Trophoblast cell (in vitro differentiated cells and primary cell): Measurements from ENCODE around the gene HELZ2.

Experiments used
- DNase-seq, 2 donors: peaks; one replicate each; pipeline ENCODE4 v3.0.0-alpha.2; 2016
- H2AFZ ChIP-seq: 2 replicates; pipeline ENCODE4 v1.6.1; 2013; ENCODE audit warnings: low read length, moderate library complexity, mild to moderate bottlenecking; ENCODE audit not compliant: insufficient read depth, poor library complexity
- H2AK5ac ChIP-seq: 2 replicates; pipeline ENCODE4 v1.6.1; 2013; ENCODE audit warnings: mild to moderate bottlenecking, low read length
- H2BK120ac ChIP-seq: 2 replicates; pipeline ENCODE4 v1.6.1; 2013; ENCODE audit warnings: low read length, mild to moderate bottlenecking, moderate library complexity; ENCODE audit not compliant: insufficient read depth, poor library complexity
- H2BK12ac ChIP-seq: 2 replicates; pipeline ENCODE4 v1.6.1; 2013; ENCODE audit warnings: mild to moderate bottlenecking, low read length, moderate library complexity
- H2BK5ac ChIP-seq: 2 replicates; pipeline ENCODE4 v1.6.1; 2013; ENCODE audit warnings: low read length, low read depth, moderate library complexity, mild to moderate bottlenecking; ENCODE audit not compliant: poor library complexity
- H3K14ac ChIP-seq: 2 replicates; pipeline ENCODE4 v1.6.1; 2013; ENCODE audit warnings: mild to moderate bottlenecking, low read length
- H3K18ac ChIP-seq: 2 replicates; pipeline ENCODE4 v1.6.1; 2013; ENCODE audit warnings: mild to moderate bottlenecking, low read length
- H3K23ac ChIP-seq: 2 replicates; pipeline ENCODE4 v1.6.1; 2013; ENCODE audit warnings: low read length
- H3K27ac ChIP-seq: 2 replicates; pipeline ENCODE4 v1.5.1; 2013; ENCODE audit warnings: low read depth, mild to moderate bottlenecking, inconsistent platforms, low read length, moderate library complexity
- H3K27me3 ChIP-seq: 2 replicates; pipeline ENCODE4 v1.6.1; 2013; ENCODE audit warnings: inconsistent platforms, mild to moderate bottlenecking, low read length, moderate library complexity; ENCODE audit not compliant: insufficient read depth
- H3K36me3 ChIP-seq, 2 experiments: 1 replicate in 1 of 2; 2 replicates in 1 of 2; pipeline ENCODE4 v1.6.1; 2013; ENCODE audit warnings: low read length in 2 of 2, mild to moderate bottlenecking in 2 of 2, moderate library complexity in 1 of 2; ENCODE audit not compliant: insufficient read depth in 2 of 2, control insufficient read depth in 1 of 2
- H3K4ac ChIP-seq: 2 replicates; pipeline ENCODE4 v1.6.1; 2013; ENCODE audit warnings: low read depth, mild to moderate bottlenecking, low read length, moderate library complexity
- H3K4me1 ChIP-seq, 2 experiments: 1 replicate in 1 of 2; 2 replicates in 1 of 2; pipeline ENCODE4 v1.6.1; 2013; ENCODE audit warnings: low read length in 2 of 2, mild to moderate bottlenecking in 2 of 2, moderate library complexity in 1 of 2; ENCODE audit not compliant: insufficient read depth in 2 of 2, control insufficient read depth in 1 of 2
- H3K4me2 ChIP-seq: 2 replicates; pipeline ENCODE4 v1.6.1; 2013; ENCODE audit warnings: inconsistent platforms, mild to moderate bottlenecking, low read length, moderate library complexity
- H3K4me3 ChIP-seq: 2 replicates; pipeline ENCODE4 v1.5.1; 2013; ENCODE audit warnings: mild to moderate bottlenecking, low read depth, low read length, inconsistent platforms
- H3K79me1 ChIP-seq: one replicate; pipeline ENCODE4 v1.6.1; 2013; ENCODE audit warnings: low read length
- H3K79me2 ChIP-seq: 2 replicates; pipeline ENCODE4 v1.6.1; 2013; ENCODE audit warnings: low read length, mild to moderate bottlenecking; ENCODE audit not compliant: control insufficient read depth, insufficient read depth, poor library complexity
- H3K9ac ChIP-seq: 2 replicates; pipeline ENCODE4 v1.6.1; 2013; ENCODE audit warnings: mild to moderate bottlenecking, low read length
- H3K9me3 ChIP-seq: 2 replicates; pipeline ENCODE4 v1.6.1; 2013; ENCODE audit warnings: low read depth, mild to moderate bottlenecking, control low read depth, inconsistent platforms, low read length; ENCODE audit not compliant: insufficient read depth
- H4K12ac ChIP-seq: 2 replicates; pipeline ENCODE4 v1.6.1; 2013; ENCODE audit warnings: low read depth, mild to moderate bottlenecking, low read length, moderate library complexity
- H4K8ac ChIP-seq: 2 replicates; pipeline ENCODE4 v1.6.1; 2013; ENCODE audit warnings: low read depth, mild to moderate bottlenecking, low read length, moderate library complexity
- H4K91ac ChIP-seq: one replicate; pipeline ENCODE4 v1.6.1; 2013; ENCODE audit warnings: low read depth, mild to moderate bottlenecking, low read length, moderate library complexity
- WGBS: extraction: QIAGEN DNeasy Blood & Tissue Kit; methylation state at CpG from one replicate; pipeline ENCODE4 v1.1.7; 2013; ENCODE audit warnings: missing lambda C conversion rate; ENCODE audit not compliant: insufficient read length, insufficient coverage; ENCODE audit errors: extremely low coverage; 5-methylcytosine and 5-hydroxymethylcytosine counted together

HELZ2 gene

GRCh38 chr20:63582382-63583063 lies 8.5 kb upstream of the HELZ2 start:
- Histone ChIP-seq H3K9me3 (no peaks in the 10 kb centered on the region), H3K14ac (no peak overlapping the region), H2AFZ (no peak overlapping the region), H3K9ac (no peak overlapping the region), H2BK5ac (no peak overlapping the region), H2BK120ac (no peak overlapping the region), H3K79me1 (no peaks in the 10 kb centered on the region), H3K4me1 (no peaks in the 10 kb centered on the region), H3K18ac (no peak overlapping the region), H2BK12ac (no peak overlapping the region), H3K23ac (no peak overlapping the region), H3K27me3 (no peaks in the 10 kb centered on the region), H3K79me2 (no peaks in the 10 kb centered on the region), H3K36me3 (peaks cover 4 to 7% of the 10 kb centered on the region in 2 experiments), H2AK5ac (no peak overlapping the region), H4K8ac (no peak overlapping the region), H4K91ac (no peak overlapping the region), H3K27ac (no peak overlapping the region), H4K12ac (no peak overlapping the region), H3K4me2 (no peak overlapping the region), H3K4me3 (no peak overlapping the region), H3K4ac (no peak overlapping the region)
- no peak for DNase-seq
- WGBS: no CpG with 5 or more reads among the region's 23 CpGs

- H4K91ac ChIP-seq: no peak overlapping the region
- H2BK120ac ChIP-seq: no peak overlapping the region
- no peak overlapping the region for H3K18ac ChIP-seq
- no peak overlapping the region for H4K12ac ChIP-seq
- H3K4ac ChIP-seq: no peak overlapping the region
- no peak overlapping the region for H3K27ac ChIP-seq
- no peaks in the 10 kb centered on the region for H3K79me2 ChIP-seq
- no peaks in the 10 kb centered on the region for H3K4me1 ChIP-seq
- no peak overlapping the region for H3K4me2 ChIP-seq
- H2BK5ac ChIP-seq: no peak overlapping the region
- no peak overlapping the region for H4K8ac ChIP-seq
- no peak overlapping the region for H3K14ac ChIP-seq
- no peaks in the 10 kb centered on the region for H3K79me1 ChIP-seq
- no peak overlapping the region for H2AFZ ChIP-seq
- no peaks in the 10 kb centered on the region for H3K9me3 ChIP-seq
- peak; percentile 78 to 81 for DNase-seq
- H2BK12ac ChIP-seq: no peak overlapping the region
- H3K4me3 ChIP-seq: no peak overlapping the region
- H3K23ac ChIP-seq: no peak overlapping the region
- H2AK5ac ChIP-seq: no peak overlapping the region
- H3K36me3 ChIP-seq: no peaks in the 10 kb centered on the region
- no peak overlapping the region for H3K9ac ChIP-seq
- H3K27me3 ChIP-seq: no peaks in the 10 kb centered on the region
- WGBS: no CpG with 5 or more reads among the region's 12 CpGs
Measured at GRCh38 chr20:63580796-63581461, 6.9 kb upstream of the HELZ2 start.

GRCh38 chr20:63579017-63579694 lies 5.1 kb upstream of the HELZ2 start:
- H3K27me3 ChIP-seq: no peaks in the 10 kb centered on the region
- no peak overlapping the region for H3K4me3 ChIP-seq
- H4K91ac ChIP-seq: no peak overlapping the region
- no peak overlapping the region for H2BK120ac ChIP-seq
- no peak overlapping the region for H2BK5ac ChIP-seq
- no peak overlapping the region for H3K18ac ChIP-seq
- no peak overlapping the region for H3K27ac ChIP-seq
- no peak overlapping the region for H3K4ac ChIP-seq
- no peak overlapping the region for H2AK5ac ChIP-seq
- no CpG with 5 or more reads among the region's 19 CpGs for WGBS
- H3K4me1 ChIP-seq: peaks cover 3 to 5% of the 10 kb centered on the region in 2 experiments
- DNase-seq: no peak
- no peak overlapping the region for H2AFZ ChIP-seq
- no peaks in the 10 kb centered on the region for H3K36me3 ChIP-seq
- H3K79me1 ChIP-seq: peaks cover 5% of the 10 kb centered on the region
- H4K8ac ChIP-seq: no peak overlapping the region
- H3K9me3 ChIP-seq: no peaks in the 10 kb centered on the region
- no peak overlapping the region for H3K9ac ChIP-seq
- H4K12ac ChIP-seq: no peak overlapping the region
- no peak overlapping the region for H2BK12ac ChIP-seq
- peaks cover 2% of the 10 kb centered on the region for H3K79me2 ChIP-seq
- H3K14ac ChIP-seq: no peak overlapping the region
- H3K23ac ChIP-seq: no peak overlapping the region
- no peak overlapping the region for H3K4me2 ChIP-seq

GRCh38 chr20:63578224-63579016 lies 4.4 kb upstream of the HELZ2 start:
- no peak overlapping the region for H3K4me3 ChIP-seq
- H4K8ac ChIP-seq: no peak overlapping the region
- no peak overlapping the region for H3K4me2 ChIP-seq
- no peak overlapping the region for H2AFZ ChIP-seq
- H2BK5ac ChIP-seq: no peak overlapping the region
- H4K12ac ChIP-seq: no peak overlapping the region
- DNase-seq: no peak
- H3K18ac ChIP-seq: no peak overlapping the region
- peaks cover 3% of the 10 kb centered on the region for H3K79me2 ChIP-seq
- no peaks in the 10 kb centered on the region for H3K36me3 ChIP-seq
- peaks cover 8% of the 10 kb centered on the region for H3K79me1 ChIP-seq
- H4K91ac ChIP-seq: no peak overlapping the region
- H2BK120ac ChIP-seq: no peak overlapping the region
- H2BK12ac ChIP-seq: no peak overlapping the region
- H3K9me3 ChIP-seq: no peaks in the 10 kb centered on the region
- H3K14ac ChIP-seq: no peak overlapping the region
- H3K23ac ChIP-seq: no peak overlapping the region
- peaks cover 3 to 9% of the 10 kb centered on the region in 2 experiments for H3K4me1 ChIP-seq
- WGBS: no CpG with 5 or more reads among the region's 26 CpGs
- no peaks in the 10 kb centered on the region for H3K27me3 ChIP-seq
- H2AK5ac ChIP-seq: no peak overlapping the region
- no peak overlapping the region for H3K9ac ChIP-seq
- no peak overlapping the region for H3K4ac ChIP-seq
- no peak overlapping the region for H3K27ac ChIP-seq
